Esophagus muscularis mucosa (tissue), 3 donors: ENCODE measurements around the gene PFDN6.

Experiments used
- EP300 ChIP-seq: sonication (generic); formaldehyde crosslinking; IDR thresholded peaks from one replicate; pipeline ENCODE4 v1.6.1; 2017; ENCODE audit warnings: antibody characterized with exemption
- TF ChIP-seq, protein P1 (sequence below), 3 experiments: fragments of 200-600 bp in 2 of 3; fragments of 450-650 bp in 1 of 3; sonication (generic) in 2 of 3; IDR thresholded peaks; one replicate each; pipeline ENCODE4 v1.5.1; 2017 to 2019; ENCODE audit warnings: antibody characterized with exemption in 3 of 3, mild to moderate bottlenecking in 2 of 3, moderate library complexity in 1 of 3

DNA sequence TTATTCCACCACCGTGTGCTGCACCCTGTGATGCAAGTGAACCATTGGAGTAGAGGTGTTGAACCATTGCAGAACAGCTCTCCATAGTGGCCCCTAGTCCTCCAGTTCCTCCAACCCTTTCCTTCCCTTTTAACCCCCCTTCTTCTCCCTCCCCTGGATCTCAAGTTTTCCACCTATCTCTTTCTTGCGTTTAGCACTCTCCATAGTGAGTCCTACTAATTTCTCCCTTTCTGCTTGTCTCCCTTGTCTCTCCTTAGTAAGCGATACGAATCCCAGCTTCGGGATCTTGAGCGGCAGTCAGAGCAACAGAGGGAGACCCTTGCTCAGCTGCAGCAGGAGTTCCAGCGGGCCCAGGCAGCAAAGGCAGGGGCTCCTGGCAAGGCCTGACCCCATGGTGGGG, 1.1 kb downstream of the PFDN6 start:
- TF ChIP-seq, protein P1, sequence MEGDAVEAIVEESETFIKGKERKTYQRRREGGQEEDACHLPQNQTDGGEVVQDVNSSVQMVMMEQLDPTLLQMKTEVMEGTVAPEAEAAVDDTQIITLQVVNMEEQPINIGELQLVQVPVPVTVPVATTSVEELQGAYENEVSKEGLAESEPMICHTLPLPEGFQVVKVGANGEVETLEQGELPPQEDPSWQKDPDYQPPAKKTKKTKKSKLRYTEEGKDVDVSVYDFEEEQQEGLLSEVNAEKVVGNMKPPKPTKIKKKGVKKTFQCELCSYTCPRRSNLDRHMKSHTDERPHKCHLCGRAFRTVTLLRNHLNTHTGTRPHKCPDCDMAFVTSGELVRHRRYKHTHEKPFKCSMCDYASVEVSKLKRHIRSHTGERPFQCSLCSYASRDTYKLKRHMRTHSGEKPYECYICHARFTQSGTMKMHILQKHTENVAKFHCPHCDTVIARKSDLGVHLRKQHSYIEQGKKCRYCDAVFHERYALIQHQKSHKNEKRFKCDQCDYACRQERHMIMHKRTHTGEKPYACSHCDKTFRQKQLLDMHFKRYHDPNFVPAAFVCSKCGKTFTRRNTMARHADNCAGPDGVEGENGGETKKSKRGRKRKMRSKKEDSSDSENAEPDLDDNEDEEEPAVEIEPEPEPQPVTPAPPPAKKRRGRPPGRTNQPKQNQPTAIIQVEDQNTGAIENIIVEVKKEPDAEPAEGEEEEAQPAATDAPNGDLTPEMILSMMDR (IDR thresholded peaks at IDR 0.05), result no peak
- TF ChIP-seq EP300, result no peak
